Fibroblast of peridontal ligament (primary cell): Measurements from ENCODE around the gene KCNJ6.
A peak's percentile ranks its signal among the peaks of the same experiment; 100 is the strongest.
"Not testable (repeated sequence)": the region's sequence is repeated elsewhere in the genome, so short reads cannot be mapped to it uniquely, and the experiment has no call there.

Experiments
- DNase-seq: peaks from one replicate; pipeline ENCODE4 v3.0.0-alpha.2; 2010; ENCODE audit errors: extremely low read depth

The KCNJ6 gene

GRCh38 chr21:37734846-37735245, 181.4 kb downstream of the KCNJ6 start:
- DNase-seq, result no peak

DNA sequence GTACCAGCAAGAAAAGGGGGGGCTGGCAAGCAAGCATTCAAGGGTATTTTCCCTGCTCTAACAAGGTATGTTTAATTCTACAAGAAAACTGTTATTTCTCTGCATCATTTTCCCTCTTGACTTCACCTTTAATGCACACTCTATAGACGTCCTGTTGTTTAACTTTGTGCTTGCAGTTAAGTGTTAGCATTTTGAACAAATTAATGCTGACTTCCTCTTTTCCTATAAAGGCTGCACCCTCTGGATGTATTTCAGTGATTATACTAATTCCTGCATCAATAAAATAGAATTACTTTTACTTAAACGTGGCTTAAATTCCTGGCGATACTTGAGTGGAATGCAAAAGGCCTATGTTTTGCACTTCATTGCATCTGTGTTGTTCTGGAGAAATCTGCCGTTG, 183.3 kb downstream of the KCNJ6 start:
- no peak for DNase-seq

DNA sequence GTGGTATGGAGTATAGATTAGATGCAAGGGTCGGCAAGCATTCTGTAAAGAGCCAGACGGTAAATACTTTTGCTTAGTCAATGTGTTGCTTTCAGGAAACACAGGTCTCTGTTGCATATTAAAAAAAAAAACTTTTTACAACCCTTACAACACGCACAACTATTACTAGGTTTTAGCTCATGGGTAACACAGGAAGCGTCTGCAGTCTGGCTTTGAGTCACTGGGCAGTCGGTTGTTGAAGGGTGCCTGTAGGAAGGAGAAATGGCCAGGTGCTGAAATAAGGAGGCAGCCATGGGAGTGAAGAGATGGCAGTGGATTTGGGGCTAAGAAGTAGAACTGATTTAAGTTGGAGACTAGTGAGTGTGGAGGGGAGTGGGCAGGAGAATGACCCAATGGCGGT, 192.1 kb downstream of the KCNJ6 start:
- DNase-seq, result no peak

DNA sequence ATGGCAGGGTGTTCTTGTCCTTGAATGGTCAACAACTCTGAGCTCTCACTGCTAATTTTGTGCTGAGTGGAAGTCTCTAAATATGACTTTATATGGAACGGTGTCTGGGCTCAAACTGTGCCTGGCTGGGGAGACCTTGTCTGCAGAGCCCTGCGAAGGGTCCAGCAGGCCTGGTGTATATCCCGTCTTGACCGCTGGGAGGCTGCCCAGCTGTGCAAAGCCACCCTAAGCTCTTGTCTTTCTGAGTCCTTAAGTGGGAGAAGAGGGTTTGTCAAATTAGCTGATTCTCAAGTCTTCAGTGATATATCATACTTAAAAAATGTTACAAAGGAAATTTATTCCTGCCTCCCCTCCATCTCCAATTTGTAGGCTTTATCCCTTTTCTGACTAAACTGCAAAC, 198.7 kb downstream of the KCNJ6 start:
- no peak for DNase-seq

- DNase-seq, result not testable (repeated sequence)
Measured at GRCh38 chr21:37712569-37712934, 203.7 kb downstream of the KCNJ6 start.

- peak; percentile 84 for DNase-seq
Measured at GRCh38 chr21:37711836-37712568, 204.3 kb downstream of the KCNJ6 start.

DNA sequence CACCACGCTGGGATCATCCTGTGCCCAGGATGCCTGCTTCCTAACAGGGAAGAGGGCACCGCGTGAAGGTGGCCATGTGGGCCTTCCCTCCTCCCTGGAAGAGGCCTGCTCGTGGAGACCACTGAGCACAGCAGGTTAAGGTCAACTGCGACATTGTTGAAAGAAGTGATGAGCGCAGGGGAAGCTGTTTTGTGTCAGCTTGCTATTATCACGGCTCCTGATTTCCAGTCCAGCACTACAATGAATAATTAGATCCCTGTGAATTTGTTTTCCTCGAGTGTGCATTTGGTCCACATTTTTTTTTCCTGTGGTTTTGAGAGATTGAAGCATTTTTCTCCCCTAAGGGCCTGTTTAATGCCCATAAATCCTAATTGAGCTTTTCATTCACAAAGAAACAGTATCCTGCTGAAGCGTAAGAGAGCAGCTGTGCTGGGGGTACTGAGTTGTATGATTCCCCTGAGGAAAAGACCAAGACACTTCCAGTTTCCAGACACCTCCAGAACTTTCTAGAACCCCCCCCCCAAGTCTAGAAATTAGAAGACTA, 204.9 kb downstream of the KCNJ6 start:
- no peak for DNase-seq

DNA sequence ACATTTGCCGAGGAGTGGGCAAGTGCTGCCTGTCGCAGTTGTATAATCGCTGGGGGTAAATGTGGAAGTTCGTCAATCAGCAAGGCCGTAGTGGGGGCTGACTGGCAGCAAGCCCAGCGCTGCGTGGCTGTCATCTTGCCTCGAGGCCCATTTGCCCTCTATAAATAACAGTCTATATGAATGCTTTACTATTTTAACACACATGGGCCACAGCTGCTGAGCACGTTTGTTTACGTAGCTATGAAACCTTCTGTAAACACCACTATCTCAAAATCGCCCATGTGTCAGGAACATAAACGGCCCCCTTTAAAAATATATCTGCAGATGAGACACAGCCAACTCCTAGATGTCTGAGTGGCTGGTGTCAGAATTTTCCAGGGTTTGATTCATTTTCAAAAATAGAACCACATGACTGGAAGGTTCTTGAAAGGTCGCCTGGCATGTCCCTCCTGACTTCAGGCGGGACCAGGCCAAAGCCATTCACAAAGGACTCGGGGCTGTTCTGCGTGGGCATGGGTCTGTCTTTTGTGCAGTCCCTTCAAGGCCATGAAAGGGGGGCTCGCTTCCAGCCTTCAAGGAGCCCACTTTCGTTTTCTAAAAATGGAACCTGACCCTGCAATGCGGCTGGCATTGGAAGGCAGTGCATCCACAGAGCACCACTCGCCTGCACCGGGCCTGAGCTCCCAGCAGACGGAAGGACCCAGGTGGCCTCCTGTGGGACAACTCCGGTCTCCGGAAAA, 205.5 kb downstream of the KCNJ6 start:
- DNase-seq, result peak; percentile 16

DNA sequence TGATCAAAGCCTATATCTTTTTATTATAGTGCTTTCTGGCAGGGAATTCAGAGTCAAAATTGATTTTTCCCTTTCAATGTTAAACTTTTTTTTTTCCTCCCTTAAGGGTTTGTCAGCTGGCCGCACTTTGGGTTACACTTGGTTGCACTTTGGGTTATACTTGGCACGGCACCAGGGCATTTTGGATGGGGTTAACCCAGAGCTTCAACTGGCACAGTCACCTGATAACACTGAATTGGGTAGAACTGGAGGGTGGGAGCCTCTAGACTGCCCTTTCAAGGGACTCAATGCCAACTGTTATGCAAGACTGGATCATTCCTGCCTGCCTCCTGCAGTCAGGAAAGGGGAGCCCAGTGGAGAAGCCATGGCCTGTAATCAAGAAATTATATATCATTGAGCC, 211.5 kb downstream of the KCNJ6 start:
- no peak for DNase-seq

- no peak for DNase-seq
Measured at GRCh38 chr21:37702241-37702640, 214.0 kb downstream of the KCNJ6 start.

DNA sequence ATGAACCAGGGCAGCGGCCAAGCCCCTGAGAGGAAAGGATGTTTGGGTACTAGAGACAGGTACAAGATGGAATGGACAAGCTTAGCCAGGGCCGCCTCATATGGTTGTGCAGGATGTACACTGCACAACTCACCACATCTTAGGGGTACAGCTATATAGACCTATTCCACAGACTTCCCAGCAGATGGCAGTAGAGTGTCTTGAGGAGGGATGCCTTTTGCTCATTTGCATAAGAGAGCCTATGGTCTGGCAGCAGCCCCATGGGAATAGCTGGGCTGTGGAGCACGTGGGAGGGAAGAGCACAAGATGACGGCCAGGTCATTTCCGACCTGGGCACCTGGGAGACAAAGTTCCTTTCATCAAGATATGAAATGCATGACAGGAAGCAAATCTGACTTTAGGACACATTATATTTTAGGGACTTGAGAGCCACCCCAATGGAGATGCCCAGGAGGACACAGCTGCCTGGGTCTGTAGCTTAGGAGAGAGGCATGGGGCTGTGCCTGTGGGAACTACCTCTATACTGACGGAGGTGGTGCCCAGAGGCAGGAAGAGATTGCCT, 215.5 kb downstream of the KCNJ6 start:
- peak; percentile 82 for DNase-seq

GRCh38 chr21:37699024-37699775, 217.1 kb downstream of the KCNJ6 start:
- no peak for DNase-seq

DNA sequence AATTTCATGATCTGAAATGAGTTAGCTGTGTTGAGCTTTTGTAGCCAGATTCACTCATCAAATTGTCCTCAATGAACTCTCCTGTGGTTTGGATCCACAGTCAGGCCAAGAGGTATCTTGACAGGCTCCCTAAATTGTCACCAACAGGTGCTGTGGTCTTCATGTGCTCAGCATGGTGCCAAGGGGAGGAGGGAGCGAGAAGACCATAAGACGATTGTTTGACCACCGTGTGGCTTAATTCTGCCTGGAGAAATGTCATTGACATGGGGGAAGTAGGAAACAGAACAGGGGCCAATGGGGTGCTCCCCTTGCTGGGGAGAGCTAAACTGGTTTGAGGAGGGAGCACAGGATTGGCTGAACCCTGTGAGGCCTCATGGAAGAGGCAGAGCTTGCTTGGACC, 219.3 kb downstream of the KCNJ6 start:
- no peak for DNase-seq

GRCh38 chr21:37695111-37695510, 221.1 kb downstream of the KCNJ6 start:
- DNase-seq, result no peak

- DNase-seq, result no peak
Measured at GRCh38 chr21:37688952-37689659, 227.2 kb downstream of the KCNJ6 start.

- no peak for DNase-seq
Measured at GRCh38 chr21:37686991-37687810, 229.1 kb downstream of the KCNJ6 start.

GRCh38 chr21:37684547-37684946, 231.7 kb downstream of the KCNJ6 start:
- no peak for DNase-seq

DNA sequence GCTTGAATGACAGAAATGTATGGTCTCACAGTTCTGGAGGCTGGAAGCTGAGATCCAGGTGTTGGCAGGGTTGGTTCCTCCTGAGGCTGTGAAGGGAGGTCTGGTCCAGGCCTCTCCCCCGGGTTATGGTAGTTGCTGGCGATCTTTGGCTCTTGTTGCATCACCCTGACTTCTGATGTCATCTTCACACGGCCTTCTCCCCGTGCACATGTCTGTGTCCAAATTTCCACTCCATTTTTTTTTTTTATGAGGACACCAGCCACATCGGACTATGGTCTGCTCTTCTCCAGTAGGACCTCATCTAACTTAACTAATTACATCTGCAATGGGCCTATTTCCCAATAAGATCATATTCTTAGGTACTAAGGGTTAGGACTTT, 232.2 kb downstream of the KCNJ6 start:
- no peak for DNase-seq

DNA sequence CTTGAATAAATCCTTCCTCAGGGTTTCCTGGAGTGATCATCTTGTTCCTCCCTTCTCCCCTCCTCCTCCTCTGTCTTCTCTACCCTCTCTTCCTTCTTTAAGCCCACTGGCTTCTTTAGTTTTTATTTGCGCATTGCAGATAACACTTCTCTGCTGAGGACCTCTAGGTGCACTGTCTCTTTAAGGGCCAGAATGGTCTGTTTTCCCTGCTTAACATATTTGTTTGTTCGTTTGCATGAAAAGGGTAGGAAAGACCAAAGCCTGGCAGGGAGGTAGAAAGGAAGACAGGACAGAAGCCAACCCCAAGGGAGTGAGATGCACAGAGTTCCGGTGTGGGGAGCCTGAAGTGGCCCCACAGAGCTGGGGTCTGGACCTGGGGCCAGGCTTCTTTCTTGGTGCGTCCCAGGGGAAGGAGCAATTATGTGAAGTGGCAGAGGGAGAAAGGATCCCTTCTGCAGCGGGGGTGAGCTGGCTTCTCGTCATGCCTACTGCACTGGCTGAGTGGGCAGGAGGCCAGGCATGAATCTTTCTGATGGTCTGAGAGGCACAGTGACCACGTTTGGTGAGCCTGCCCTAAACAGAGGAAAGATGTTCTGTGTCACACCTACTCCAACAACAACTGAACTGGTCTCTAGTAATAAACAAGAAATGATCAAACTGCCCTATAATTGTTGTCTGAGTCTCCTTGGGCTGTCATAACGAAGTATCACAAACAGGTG, 232.7 kb downstream of the KCNJ6 start:
- no peak for DNase-seq

DNA sequence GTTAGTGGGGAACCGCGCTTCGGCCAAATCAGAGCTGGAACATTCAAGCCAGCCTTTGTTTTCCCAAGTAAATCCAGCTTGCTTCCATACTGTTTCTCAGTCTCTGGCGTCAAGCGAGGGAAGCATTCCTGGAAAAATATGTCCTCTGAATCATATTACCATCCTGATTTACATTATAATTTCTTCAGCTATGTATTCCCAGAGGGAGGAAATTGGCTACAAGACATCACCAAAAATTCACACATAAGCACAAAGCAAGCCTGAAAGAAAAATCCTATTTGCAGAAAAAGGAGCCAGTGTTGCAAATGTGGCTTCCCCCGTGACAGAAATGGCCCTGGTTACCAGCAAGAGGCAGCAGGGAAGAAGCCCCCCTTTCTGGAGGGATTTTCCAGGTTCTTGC, 233.3 kb downstream of the KCNJ6 start:
- DNase-seq, result peak; percentile 90
